ENCODE measurements around the gene TLDC2. TPM values are rescaled to one million over a fixed set of nuclear protein-coding genes. Genes with fewer than 3 reads are reported as not detected.
"Not testable (repeated sequence)": the region's sequence is repeated elsewhere in the genome, so short reads cannot be mapped to it uniquely, and the experiment has no call there.

TLDC2 gene
- total and polyA plus RNA-seq, 5 donors from 2014 or later: 0.32 to 0.57 (median 0.41) TPM; not detected in 1

DNA sequence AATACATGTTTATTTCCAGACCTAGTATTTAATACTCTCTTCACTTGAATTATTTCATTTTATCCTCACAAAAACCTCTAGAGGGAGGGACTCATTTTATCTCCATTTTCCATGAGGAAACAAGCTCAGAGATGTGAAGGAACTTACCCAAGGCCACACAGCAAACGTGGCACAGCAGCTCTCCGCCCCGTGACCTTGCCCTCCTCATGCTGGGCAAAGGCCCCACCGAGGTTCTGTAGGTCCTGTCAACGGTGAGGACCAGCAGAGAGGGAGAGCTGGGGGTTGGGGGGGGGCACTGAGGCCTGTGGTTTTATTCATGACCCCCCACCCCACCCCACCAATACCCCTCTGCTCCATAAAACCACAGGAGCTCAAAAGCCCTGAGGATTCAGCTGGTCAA, 40.9 kb upstream of the TLDC2 start:
- ATAC-seq (ENCODE audit: low read depth in 2 of 2): no peak
- no peaks in the 10 kb centered on the region for H3K9me3 ChIP-seq (ENCODE audit: control insufficient read depth in 2 of 2, low read length in 2 of 2)
- Mint-ChIP-seq H3K36me3 (no peaks in the 10 kb centered on the region), H3K27me3 (no peaks in the 10 kb centered on the region), H3K4me1 (peaks cover 0 to 14% (median 4%) of the 10 kb centered on the region in 4 donors), H3K9me3 (no peaks in the 10 kb centered on the region), H3K27ac (no peak overlapping the region), H3K4me3 (peak overlapping the region in 3 of 4 donors; percentile 37 to 84 (median 81))
- H3K36me3 ChIP-seq (ENCODE audit: control insufficient read depth, insufficient read depth, low read length): no peaks in the 10 kb centered on the region
- H3K4me3 ChIP-seq (ENCODE audit: low read depth, low read length): no peak overlapping the region
- H3K27me3 ChIP-seq (ENCODE audit: control insufficient read depth, insufficient read depth, low read length): no peaks in the 10 kb centered on the region
- H3K4me1 ChIP-seq (ENCODE audit: control insufficient read depth, insufficient read depth, low read length, poor library complexity, severe bottlenecking): peaks cover 8% of the 10 kb centered on the region
- no peak overlapping the region for H3K27ac ChIP-seq (ENCODE audit: insufficient read depth, low read length, poor library complexity, severe bottlenecking)
- DNase-seq: no peak

DNA sequence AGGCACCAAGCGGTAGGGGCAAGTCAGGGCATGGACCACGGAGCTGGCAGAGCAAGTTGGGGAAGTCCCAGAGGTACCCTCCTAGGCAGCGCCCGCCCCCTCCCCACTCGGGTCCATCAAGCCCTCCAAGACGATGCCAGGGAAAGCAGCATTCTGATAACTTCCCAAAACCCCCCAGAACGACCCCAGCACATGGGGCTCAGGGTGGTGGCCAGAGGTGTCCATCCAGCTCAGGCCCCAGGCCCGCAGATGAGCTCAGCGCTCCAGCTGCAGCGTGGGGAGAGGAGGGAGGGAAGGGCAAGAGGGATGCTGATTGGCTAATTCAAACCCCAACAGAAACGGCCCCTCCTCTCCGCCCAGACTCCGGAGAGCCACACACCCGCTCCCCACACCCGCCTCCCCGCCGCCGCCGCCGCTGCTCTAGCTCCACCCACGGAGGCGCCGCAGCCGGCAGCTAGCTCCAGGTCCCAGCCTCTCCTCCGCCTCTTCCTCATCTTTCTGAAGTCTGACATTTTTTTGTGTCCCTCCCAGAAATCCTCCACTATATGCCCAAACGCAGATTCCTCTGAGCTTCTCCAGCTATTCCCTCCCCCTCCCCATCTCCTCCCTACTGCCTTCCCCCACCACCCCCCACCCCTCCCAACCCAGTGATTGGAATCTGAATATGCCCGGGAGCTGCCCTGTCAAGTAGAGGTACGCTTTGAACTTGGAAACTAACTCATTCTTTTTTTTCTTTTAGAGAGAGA, 40.3 kb upstream of the TLDC2 start:
- peaks cover 0 to 14% (median 4%) of the 10 kb centered on the region in 4 donors for H3K4me1 Mint-ChIP-seq
- no peak overlapping the region for H3K27ac Mint-ChIP-seq
- no peaks in the 10 kb centered on the region for H3K27me3 Mint-ChIP-seq
- H3K27ac ChIP-seq (ENCODE audit: insufficient read depth, low read length, poor library complexity, severe bottlenecking): no peak overlapping the region
- no peaks in the 10 kb centered on the region for H3K9me3 Mint-ChIP-seq
- DNase-seq (peak; percentile 69 to 95 (median 74)), ATAC-seq (ENCODE audit: low read depth in 2 of 2) (peak; percentile 97)
- no peaks in the 10 kb centered on the region for H3K9me3 ChIP-seq (ENCODE audit: control insufficient read depth in 2 of 2, low read length in 2 of 2)
- no peaks in the 10 kb centered on the region for H3K36me3 Mint-ChIP-seq
- peak overlapping the region; percentile 47 for H3K4me3 ChIP-seq (ENCODE audit: low read depth, low read length)
- H3K4me3 Mint-ChIP-seq: peak overlapping the region; percentile 37 to 84 (median 79)
- peaks cover 8% of the 10 kb centered on the region for H3K4me1 ChIP-seq (ENCODE audit: control insufficient read depth, insufficient read depth, low read length, poor library complexity, severe bottlenecking)
- no peaks in the 10 kb centered on the region for H3K27me3 ChIP-seq (ENCODE audit: control insufficient read depth, insufficient read depth, low read length)
- H3K36me3 ChIP-seq (ENCODE audit: control insufficient read depth, insufficient read depth, low read length): no peaks in the 10 kb centered on the region

DNA sequence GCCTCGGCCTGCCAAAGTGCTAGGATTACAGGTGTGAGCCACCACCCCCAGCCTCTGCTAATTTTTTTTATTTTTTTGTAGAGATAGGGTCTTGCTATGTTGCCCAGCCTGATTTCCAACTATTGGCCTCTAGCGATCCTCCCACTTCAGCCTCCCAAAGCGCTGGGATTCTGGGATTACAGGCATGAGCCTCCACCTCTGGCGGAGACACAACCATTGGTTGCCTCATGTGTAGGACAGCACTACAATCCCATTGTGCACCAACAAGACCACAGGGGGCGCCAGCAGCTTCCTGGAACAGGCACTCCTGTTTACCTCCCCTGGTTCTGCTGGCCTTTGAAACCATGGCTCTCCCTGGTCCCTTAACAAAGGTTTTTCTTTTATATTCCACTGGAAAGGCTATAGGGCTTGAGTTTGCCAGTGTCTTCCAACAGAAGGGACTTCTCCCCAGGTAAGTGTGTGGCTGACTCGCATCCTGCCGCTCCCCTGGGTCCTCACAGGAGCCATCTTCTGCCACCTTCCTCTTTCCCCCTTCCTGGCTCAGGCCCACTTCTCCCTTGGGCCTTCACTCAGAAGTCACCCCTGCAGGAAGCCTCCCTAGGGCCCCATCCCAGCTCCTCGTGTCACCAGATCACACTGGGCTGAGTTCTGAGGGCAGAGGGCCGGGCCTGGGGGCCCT, 39.2 kb upstream of the TLDC2 start:
- no peak overlapping the region for H3K27ac ChIP-seq (ENCODE audit: insufficient read depth, low read length, poor library complexity, severe bottlenecking)
- Mint-ChIP-seq H3K9me3 (no peaks in the 10 kb centered on the region), H3K4me3 (peak overlapping the region; percentile 44 to 71 (median 61)), H3K27me3 (no peaks in the 10 kb centered on the region), H3K4me1 (peaks cover 0 to 18% (median 9%) of the 10 kb centered on the region in 4 donors), H3K36me3 (no peaks in the 10 kb centered on the region), H3K27ac (peak overlapping the region in 1 of 3 donors; percentile 78)
- ATAC-seq (ENCODE audit: low read depth in 2 of 2) (no peak), DNase-seq (peak in 1 of 3 donors; percentile 70)
- no peaks in the 10 kb centered on the region for H3K9me3 ChIP-seq (ENCODE audit: control insufficient read depth in 2 of 2, low read length in 2 of 2)
- H3K27me3 ChIP-seq (ENCODE audit: control insufficient read depth, insufficient read depth, low read length): no peaks in the 10 kb centered on the region
- peaks cover 8% of the 10 kb centered on the region for H3K4me1 ChIP-seq (ENCODE audit: control insufficient read depth, insufficient read depth, low read length, poor library complexity, severe bottlenecking)
- H3K36me3 ChIP-seq (ENCODE audit: control insufficient read depth, insufficient read depth, low read length): no peaks in the 10 kb centered on the region
- H3K4me3 ChIP-seq (ENCODE audit: low read depth, low read length): no peak overlapping the region

DNA sequence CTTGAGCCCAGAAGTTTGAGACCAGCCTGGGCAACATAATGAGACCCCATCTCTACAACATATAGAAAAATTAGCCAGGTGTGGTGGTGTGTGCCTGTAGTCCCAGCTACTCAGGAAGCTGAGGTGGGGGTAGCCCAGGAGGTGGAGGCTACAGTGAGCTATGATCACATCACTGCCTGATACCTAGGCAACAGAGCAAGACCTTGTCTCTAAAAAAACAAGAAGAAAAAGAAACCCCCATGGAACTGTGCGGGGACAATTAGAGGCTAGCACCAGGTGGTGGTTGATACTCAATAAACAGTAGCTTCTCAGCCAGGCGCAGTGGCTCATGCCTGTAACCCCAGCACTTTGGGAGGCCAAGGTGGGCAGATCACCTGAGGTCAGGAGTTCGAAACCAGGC, 37.6 kb upstream of the TLDC2 start:
- not testable (repeated sequence) for H3K4me3 ChIP-seq (ENCODE audit: low read depth, low read length); H3K36me3 Mint-ChIP-seq; H3K27me3 Mint-ChIP-seq; H3K27ac ChIP-seq (ENCODE audit: insufficient read depth, low read length, poor library complexity, severe bottlenecking); ATAC-seq (ENCODE audit: low read depth in 2 of 2); H3K4me1 ChIP-seq (ENCODE audit: control insufficient read depth, insufficient read depth, low read length, poor library complexity, severe bottlenecking); H3K9me3 Mint-ChIP-seq; H3K36me3 ChIP-seq (ENCODE audit: control insufficient read depth, insufficient read depth, low read length); H3K27me3 ChIP-seq (ENCODE audit: control insufficient read depth, insufficient read depth, low read length); H3K9me3 ChIP-seq (ENCODE audit: control insufficient read depth in 2 of 2, low read length in 2 of 2); H3K4me3 Mint-ChIP-seq; H3K27ac Mint-ChIP-seq
- DNase-seq: peak in 1 of 3 donors; percentile 20
- peaks cover 2 to 29% (median 16%) of the 10 kb centered on the region in 4 donors for H3K4me1 Mint-ChIP-seq

DNA sequence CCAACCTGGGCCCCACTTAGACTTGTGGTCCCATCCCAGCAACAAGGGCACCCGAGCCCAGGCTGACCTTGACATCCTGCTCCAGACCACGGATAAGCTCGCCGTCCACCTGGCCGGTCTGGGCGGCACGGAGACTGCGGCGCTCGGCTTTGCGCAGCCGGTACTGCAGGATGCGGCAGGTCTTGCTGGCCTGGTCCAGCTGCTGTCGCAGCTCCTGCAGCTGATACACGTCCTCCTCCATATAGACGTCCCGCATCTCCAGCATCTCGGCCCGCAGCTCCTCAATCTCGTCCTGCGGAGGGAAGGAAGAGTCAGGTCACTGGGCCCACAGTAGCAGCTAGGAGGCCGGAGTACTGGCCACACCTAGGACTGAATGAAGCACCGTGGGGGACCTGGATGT, 36.8 kb upstream of the TLDC2 start:
- no peak overlapping the region for H3K27ac ChIP-seq (ENCODE audit: insufficient read depth, low read length, poor library complexity, severe bottlenecking)
- H3K27me3 Mint-ChIP-seq: peaks cover 6% of the 10 kb centered on the region
- no peak overlapping the region for H3K4me3 Mint-ChIP-seq
- no peaks in the 10 kb centered on the region for H3K9me3 Mint-ChIP-seq
- H3K36me3 Mint-ChIP-seq: no peaks in the 10 kb centered on the region
- H3K4me1 ChIP-seq (ENCODE audit: control insufficient read depth, insufficient read depth, low read length, poor library complexity, severe bottlenecking): peaks cover 8% of the 10 kb centered on the region
- no peak overlapping the region for H3K27ac Mint-ChIP-seq
- no peaks in the 10 kb centered on the region for H3K9me3 ChIP-seq (ENCODE audit: control insufficient read depth in 2 of 2, low read length in 2 of 2)
- peaks cover 6 to 33% (median 19%) of the 10 kb centered on the region in 4 donors for H3K4me1 Mint-ChIP-seq
- DNase-seq (no peak), ATAC-seq (ENCODE audit: low read depth in 2 of 2) (no peak)
- H3K27me3 ChIP-seq (ENCODE audit: control insufficient read depth, insufficient read depth, low read length): no peaks in the 10 kb centered on the region
- H3K36me3 ChIP-seq (ENCODE audit: control insufficient read depth, insufficient read depth, low read length): no peaks in the 10 kb centered on the region
- H3K4me3 ChIP-seq (ENCODE audit: low read depth, low read length): no peak overlapping the region

DNA sequence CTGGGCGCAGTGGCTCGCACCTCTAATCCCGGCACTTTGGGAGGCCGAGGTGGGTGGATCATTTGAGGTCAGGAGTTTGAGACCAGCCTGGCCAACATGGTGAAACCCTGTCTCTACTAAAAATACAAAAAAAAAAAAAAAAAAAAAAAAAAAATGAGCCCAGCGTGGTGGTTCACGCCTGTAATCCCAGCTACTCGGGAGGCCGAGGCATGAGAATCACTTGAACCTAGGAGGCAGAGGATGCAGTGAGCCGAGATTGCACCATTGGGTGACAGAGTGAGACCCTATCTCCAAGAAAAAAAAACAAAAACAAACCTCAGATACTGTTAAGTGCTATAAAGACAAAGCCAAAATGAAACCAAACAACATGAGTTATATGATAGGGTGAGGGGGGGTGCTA, 34.9 kb upstream of the TLDC2 start:
- not testable (repeated sequence) for H3K27ac ChIP-seq (ENCODE audit: insufficient read depth, low read length, poor library complexity, severe bottlenecking); H3K4me3 Mint-ChIP-seq
- peak overlapping the region in 2 of 3 donors; percentile 39 to 89 for H3K27ac Mint-ChIP-seq

DNA sequence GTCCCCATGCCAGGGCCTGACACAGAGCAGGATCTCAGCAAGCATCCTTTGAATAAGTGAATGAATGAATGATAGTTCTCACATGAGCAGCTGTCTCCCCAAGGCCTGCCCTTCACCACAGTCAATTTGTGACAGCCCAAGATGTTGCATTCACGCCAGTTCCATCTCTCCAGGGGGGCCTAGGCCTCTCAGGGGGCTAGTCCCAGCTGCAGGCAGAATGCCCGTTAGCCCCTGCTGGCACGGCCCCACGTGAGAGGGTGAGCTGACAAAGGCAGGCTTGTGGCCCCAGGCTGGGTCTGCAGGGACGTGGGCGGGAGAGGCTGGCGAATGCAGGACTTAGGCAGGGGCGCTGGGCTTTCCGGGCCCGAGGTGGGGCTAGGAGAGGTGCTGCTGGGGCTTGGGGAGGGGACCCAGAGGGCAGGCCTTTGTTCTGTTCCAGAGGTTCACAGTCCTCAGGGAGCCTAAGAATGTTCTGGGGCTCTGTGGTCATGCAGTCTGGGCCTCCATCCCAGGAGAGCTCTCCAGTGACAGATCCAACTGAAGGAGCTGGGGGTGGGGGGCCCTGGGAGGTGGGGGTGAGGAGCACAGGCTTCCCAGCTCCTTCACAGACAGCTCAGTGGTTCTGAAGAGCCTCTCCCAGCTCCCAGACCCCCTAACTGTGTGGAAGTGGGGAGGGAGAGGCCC, 30.5 kb upstream of the TLDC2 start:
- no peak overlapping the region for H3K4me3 ChIP-seq (ENCODE audit: low read depth, low read length)
- Mint-ChIP-seq H3K4me1 (peaks cover 6 to 22% (median 16%) of the 10 kb centered on the region in 4 donors), H3K9me3 (no peaks in the 10 kb centered on the region), H3K36me3 (no peaks in the 10 kb centered on the region), H3K4me3 (no peak overlapping the region), H3K27ac (no peak overlapping the region), H3K27me3 (peaks cover 6% of the 10 kb centered on the region)
- no peaks in the 10 kb centered on the region for H3K27me3 ChIP-seq (ENCODE audit: control insufficient read depth, insufficient read depth, low read length)
- DNase-seq (no peak), ATAC-seq (ENCODE audit: low read depth in 2 of 2) (no peak)
- H3K9me3 ChIP-seq (ENCODE audit: control insufficient read depth in 2 of 2, low read length in 2 of 2): no peaks in the 10 kb centered on the region
- no peaks in the 10 kb centered on the region for H3K36me3 ChIP-seq (ENCODE audit: control insufficient read depth, insufficient read depth, low read length)
- no peaks in the 10 kb centered on the region for H3K4me1 ChIP-seq (ENCODE audit: control insufficient read depth, insufficient read depth, low read length, poor library complexity, severe bottlenecking)
- no peak overlapping the region for H3K27ac ChIP-seq (ENCODE audit: insufficient read depth, low read length, poor library complexity, severe bottlenecking)

More for the DNA sequence above, 34.9 kb upstream of the TLDC2 start:
- not testable (repeated sequence) for H3K4me3 ChIP-seq (ENCODE audit: low read depth, low read length); H3K27me3 ChIP-seq (ENCODE audit: control insufficient read depth, insufficient read depth, low read length); H3K27me3 Mint-ChIP-seq; H3K9me3 Mint-ChIP-seq; H3K36me3 Mint-ChIP-seq; H3K9me3 ChIP-seq (ENCODE audit: control insufficient read depth in 2 of 2, low read length in 2 of 2); H3K4me1 ChIP-seq (ENCODE audit: control insufficient read depth, insufficient read depth, low read length, poor library complexity, severe bottlenecking); DNase-seq; ATAC-seq (ENCODE audit: low read depth in 2 of 2); H3K36me3 ChIP-seq (ENCODE audit: control insufficient read depth, insufficient read depth, low read length)
- H3K4me1 Mint-ChIP-seq: peaks cover 6 to 25% (median 15%) of the 10 kb centered on the region in 4 donors

All from CD4-positive, CD25-positive, alpha-beta regulatory T cell (primary cell).